Measurements from ENCODE around the gene FAAP100.

Gene FAAP100

DNA sequence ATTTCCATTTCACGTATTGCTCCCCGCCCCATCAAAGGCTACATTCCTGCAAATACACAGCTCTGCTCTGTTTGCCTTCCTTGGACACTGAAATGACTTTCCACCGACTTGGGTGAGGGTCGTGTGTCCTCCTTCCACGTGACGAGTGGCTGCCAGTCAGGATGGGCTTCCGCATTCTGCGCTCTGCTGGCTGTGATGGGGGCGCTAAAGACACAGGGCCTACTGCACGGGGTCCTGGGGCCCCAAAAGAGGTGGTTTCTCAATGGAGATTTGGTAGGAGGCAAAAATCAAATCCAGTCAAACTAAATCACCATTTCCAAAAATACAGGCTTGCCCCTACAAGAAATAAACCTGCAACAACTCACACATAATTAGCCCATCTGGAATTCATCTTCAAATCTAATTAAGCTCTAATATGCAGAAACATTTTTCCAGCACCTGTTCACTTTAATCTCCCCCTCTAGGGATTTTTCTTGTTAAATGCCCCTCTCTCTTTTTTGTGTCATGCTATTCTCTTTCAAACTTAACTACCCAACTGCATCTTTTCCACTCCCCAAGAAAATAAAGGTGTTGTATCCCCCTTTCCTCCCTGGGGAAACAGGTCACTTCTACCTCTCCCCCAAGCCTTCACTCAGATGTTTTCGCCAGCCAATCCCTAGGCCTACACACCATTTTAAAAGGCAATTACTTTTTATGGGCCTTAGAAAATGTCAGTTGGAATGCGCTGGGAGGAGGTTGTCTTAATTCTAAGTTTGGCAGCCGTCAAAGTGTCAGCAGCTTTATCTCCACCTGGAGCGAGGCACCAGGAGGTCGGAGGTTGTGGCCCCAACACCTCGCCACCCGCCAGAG lies 21.9 kb upstream of the FAAP100 start:
- in situ Hi-C loops (cut with HindIII; ENCODE audit: low pct_ligation_motif_present, low sequenced_read_pairs) = no loop called here
- Histone ChIP-seq H3K27ac (no peak overlapping the region), H3K4me3 (ENCODE audit: low read depth, low read length) (no peak overlapping the region), H3K27me3 (replicated peaks) (no peaks in the 10 kb centered on the region), H3K36me3 (replicated peaks) (peaks cover 47% of the 10 kb centered on the region)
- DNase-seq = no peak
- TF ChIP-seq CTCF (IDR thresholded peaks at IDR 0.05; ENCODE audit: low read depth, low read length, missing control alignments) = no peak

- no peak for DNase-seq
- no peaks in the 10 kb centered on the region for H3K27me3 ChIP-seq (replicated peaks)
- peaks cover 58% of the 10 kb centered on the region for H3K36me3 ChIP-seq (replicated peaks)
- H3K27ac ChIP-seq = no peak overlapping the region
- no peak overlapping the region for H3K4me3 ChIP-seq (ENCODE audit: low read depth, low read length)
- TF ChIP-seq CTCF (IDR thresholded peaks at IDR 0.05; ENCODE audit: low read depth, low read length, missing control alignments) = no peak
- in situ Hi-C loops (cut with HindIII; ENCODE audit: low pct_ligation_motif_present, low sequenced_read_pairs) = no loop called here
Measured at GRCh38 chr17:81572563-81573168, 20.5 kb upstream of the FAAP100 start.

- Histone ChIP-seq H3K27me3 (replicated peaks) (no peaks in the 10 kb centered on the region), H3K27ac (no peak overlapping the region), H3K36me3 (replicated peaks) (peaks cover 61% of the 10 kb centered on the region), H3K4me3 (ENCODE audit: low read depth, low read length) (no peak overlapping the region)
- TF ChIP-seq CTCF (IDR thresholded peaks at IDR 0.05; ENCODE audit: low read depth, low read length, missing control alignments) = no peak
- in situ Hi-C loops (cut with HindIII; ENCODE audit: low pct_ligation_motif_present, low sequenced_read_pairs) = no loop called here
- DNase-seq = no peak
Measured at GRCh38 chr17:81570964-81571363, 18.8 kb upstream of the FAAP100 start.

- Histone ChIP-seq H3K27ac (no peak overlapping the region), H3K4me3 (ENCODE audit: low read depth, low read length) (no peak overlapping the region), H3K27me3 (replicated peaks) (no peaks in the 10 kb centered on the region), H3K36me3 (replicated peaks) (peaks cover 60% of the 10 kb centered on the region)
- in situ Hi-C loops (cut with HindIII; ENCODE audit: low pct_ligation_motif_present, low sequenced_read_pairs) = no loop called here
- no peak for TF ChIP-seq CTCF (IDR thresholded peaks at IDR 0.05; ENCODE audit: low read depth, low read length, missing control alignments)
- no peak for DNase-seq
Measured at GRCh38 chr17:81569986-81570514, 17.9 kb upstream of the FAAP100 start.

- in situ Hi-C loops (cut with HindIII; ENCODE audit: low pct_ligation_motif_present, low sequenced_read_pairs) = no loop called here
- Histone ChIP-seq H3K27ac (peak overlapping the region; percentile 81), H3K27me3 (replicated peaks) (no peaks in the 10 kb centered on the region), H3K4me3 (ENCODE audit: low read depth, low read length) (no peak overlapping the region), H3K36me3 (replicated peaks) (peaks cover 69% of the 10 kb centered on the region)
- DNase-seq = no peak
- no peak for TF ChIP-seq CTCF (IDR thresholded peaks at IDR 0.05; ENCODE audit: low read depth, low read length, missing control alignments)
Measured at GRCh38 chr17:81568416-81568815, 16.3 kb upstream of the FAAP100 start.

All from brain microvascular endothelial cell (primary cell).